ENCODE measurements around the gene KRTAP1-5.
"Not testable (repeated sequence)": the region's sequence is repeated elsewhere in the genome, so short reads cannot be mapped to it uniquely, and the experiment has no call there.

Gene KRTAP1-5

DNA sequence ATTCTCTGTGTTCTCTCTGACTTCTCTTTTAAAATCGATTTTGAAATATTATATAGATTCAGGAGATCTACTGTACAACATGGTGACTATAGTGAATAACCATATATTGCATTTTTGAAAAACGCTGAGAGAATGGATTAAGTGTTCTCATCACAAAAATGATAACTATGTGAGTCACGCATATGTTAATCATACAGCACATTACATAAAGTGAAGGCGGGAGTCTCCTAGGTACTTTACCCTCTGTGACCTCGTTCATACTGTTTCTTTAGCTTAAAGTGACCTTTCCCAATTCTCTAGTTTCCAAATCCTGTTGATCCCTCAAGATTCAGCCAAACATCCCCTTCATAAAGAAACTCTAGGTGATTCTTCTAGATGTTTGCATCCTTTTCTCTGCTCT, 24.2 kb downstream of the KRTAP1-5 start:
- DNase-seq, result no peak

DNA sequence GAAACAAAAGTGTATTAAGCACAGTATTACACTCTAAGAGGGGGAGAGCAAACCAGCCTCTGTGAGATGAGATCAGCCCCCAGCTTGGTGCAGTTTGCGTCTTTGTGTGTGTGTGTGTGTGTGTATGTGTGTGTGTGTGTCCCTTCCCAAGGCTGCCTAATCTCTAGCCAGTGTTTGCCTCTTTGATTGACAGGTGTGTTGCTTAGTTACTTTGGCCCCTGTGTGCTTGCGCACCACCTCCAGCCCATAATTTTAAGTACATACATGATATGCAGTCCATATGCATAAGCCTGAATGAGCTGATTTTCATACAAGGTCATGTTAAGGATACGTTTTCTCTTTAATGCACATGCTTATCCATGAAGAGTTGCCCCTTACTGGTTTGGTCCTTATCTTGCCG, 25.2 kb downstream of the KRTAP1-5 start:
- no peak for DNase-seq

DNA sequence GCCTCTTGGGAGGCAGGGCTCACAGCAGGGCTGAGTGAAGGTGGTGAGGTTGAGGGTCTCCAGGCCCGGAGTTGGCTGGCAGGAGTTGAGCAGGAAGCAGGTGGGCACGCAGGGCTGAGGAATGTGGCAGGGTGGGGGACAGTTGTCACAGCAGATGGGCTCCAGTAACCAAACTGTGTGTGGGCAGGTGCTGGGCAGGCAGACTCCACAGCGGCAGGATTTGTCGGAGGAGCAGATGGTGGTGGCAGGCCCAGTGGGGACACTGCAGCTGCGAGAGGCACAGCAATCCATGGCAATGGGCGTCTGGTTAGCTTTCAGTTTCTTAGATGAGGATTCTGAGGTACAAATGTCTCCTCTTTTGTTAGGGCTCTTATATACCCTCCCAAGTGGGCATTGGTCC, 27.4 kb downstream of the KRTAP1-5 start, which contains the start of gene KRTAP3-2:
Gene KRTAP3-2 (minus strand): TSS at position 344 of the 400 bp plus-strand sequence. CDS start 53 bp downstream, at position 291.
- not testable (repeated sequence) for DNase-seq

DNA sequence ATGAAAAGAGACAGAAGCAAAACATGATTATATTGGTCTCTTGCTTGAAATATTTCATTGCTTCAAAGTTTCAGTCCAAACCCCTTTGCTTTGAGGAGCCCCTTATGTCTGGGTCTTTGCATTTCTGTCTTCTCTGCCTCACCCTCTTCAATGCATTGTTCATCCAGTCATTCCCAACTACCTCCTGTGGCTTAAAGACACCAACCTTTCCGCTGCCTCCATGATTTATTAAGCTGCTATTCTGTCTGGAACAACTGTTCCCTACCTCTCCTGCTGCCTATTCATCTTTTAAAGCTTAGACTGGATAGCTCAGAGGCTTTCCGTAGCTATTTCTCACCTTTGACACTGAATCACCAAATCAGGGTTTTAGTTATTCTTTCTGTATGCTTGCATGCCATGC, 29.6 kb downstream of the KRTAP1-5 start:
- DNase-seq, result no peak

DNA sequence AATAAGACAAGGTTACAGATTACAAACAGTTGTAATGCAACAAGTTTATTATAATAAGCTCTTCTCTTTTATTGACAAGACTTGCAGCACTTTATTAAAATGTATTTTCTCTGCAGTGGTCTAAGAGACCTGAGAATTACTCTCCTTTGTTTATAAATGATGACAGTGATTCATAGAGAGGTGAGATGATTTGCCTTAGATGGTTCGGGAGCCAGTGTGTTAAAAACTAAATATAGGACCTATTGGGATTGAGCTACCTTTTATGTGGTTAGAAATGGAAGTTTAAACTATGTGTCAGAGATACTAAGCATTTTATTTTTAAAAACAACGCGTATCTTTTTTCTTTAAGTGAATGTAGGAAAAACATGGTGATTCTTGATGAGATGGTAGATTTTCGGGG, 30.2 kb downstream of the KRTAP1-5 start:
- DNase-seq, result no peak

DNA sequence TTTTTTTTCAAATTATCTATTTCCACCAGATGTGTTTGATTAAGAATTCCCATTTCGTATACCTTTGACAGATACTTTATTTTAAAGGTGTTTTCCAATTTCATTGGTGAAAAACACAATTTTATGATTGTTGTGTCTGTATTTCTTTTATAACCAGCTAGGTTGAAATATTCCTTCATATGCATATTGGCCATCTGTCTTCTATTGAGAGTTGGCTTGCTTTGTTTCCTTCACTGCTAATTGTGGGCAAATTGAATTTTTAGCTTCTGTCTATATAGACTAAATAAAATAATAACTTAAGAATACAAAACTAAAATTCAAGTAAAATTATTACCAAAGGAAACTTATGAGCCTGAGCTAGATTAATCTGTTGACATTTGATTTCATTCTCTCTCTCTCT, 31.9 kb downstream of the KRTAP1-5 start:
- no peak for DNase-seq

DNA sequence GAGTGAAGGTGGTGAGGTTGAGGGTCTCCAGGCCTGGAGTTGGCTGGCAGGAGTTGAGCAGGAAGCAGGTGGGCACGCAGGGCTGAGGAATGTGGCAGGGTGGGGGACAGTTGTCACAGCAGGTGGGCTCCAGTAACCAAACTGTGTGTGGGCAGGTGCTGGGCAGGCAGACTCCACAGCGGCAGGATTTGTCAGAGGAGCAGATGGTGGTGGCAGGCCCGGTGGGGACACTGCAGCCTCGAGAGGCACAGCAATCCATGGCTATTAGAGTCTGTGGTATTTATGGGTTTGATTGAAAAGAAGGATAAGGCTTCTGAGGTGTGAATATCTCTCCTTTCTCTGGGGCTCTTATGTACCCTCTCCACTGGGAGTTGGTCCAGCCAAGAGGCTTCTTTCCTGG, 33.2 kb downstream of the KRTAP1-5 start, which contains the start of gene KRTAP3-3:
Gene KRTAP3-3 (minus strand): TSS at position 326 of the 400 bp plus-strand sequence. CDS start 67 bp downstream, at position 259.
- DNase-seq, result no peak

DNA sequence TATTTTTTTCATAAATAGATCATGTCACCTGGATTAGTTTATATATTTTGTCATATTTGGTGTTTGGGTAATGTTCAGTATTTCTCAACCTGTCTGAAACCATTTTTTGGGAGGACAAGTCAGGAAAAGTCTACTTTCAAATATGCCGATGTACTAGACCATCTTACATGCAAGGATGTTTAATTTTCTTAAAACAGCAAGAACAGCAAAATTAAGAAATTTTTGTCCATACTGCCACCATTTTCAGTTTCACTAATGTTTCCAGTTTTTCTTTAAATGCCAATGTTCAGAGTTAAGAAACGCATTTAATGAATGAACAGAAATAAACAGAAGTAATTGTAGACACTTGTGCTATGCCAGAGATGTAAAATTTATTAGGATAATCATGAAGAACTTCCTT, 33.9 kb downstream of the KRTAP1-5 start:
- DNase-seq, result no peak

DNA sequence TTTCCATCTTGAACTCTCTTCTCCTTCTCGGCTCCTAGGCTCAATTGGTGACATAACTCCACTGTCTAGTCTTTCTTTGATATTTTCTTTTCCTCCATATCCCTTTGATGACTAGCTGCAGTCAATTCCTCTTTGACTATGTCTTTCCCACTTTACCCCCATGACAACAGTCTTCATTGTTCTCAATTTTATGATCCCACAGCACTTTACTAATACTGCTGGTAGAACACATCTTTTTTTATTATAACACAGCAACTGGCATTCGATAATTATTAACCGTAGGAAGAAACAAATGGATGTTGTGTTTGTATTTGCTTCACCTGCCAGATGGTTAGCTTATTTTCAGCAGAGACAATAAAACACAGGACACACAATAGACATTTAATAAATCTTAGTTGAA, 34.3 kb downstream of the KRTAP1-5 start:
- DNase-seq, result no peak

DNA sequence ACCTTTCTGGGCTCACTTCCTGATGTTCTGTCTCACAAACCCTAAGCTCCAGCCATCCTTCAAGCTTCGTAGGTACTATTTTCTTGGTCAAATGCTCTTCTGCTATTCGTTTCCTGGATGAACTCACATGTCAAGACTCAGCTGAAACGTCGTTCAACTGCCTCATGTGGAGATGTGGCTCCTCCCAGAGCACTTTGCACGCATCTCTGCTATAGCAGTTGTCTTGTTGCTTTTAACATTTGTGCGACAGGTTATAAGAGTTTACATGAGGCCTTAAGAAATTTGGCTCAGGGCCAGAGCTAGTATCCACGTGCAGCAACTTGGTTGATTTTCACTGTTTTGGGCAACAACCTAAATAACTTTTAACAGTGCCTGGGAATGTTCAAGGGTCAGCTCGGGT, 40.1 kb downstream of the KRTAP1-5 start:
- DNase-seq, result no peak

DNA sequence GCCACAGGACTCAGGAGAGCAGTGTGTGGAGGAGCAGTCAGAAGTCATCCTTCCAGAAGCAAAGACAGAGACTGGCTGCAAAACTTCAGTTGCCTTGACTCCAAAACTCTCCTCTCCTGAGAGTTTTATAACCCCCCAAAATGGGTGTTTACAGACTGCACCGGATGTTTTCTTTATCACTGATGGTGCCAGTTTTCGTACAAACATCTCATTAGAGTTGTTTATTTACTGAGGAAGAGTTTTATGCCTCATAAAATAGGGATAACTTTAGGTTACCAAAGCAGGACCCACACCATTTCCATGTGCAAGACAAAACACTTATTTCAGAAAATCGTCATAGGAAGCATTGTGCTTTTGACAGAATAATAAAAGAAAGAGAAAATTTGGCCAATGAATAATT, 42.8 kb downstream of the KRTAP1-5 start, which contains the start of gene KRT40:
Gene KRT40 (minus strand): TSS at position 101 of the 400 bp plus-strand sequence. CDS start 53 bp downstream, at position 48.
- no peak for DNase-seq

DNA sequence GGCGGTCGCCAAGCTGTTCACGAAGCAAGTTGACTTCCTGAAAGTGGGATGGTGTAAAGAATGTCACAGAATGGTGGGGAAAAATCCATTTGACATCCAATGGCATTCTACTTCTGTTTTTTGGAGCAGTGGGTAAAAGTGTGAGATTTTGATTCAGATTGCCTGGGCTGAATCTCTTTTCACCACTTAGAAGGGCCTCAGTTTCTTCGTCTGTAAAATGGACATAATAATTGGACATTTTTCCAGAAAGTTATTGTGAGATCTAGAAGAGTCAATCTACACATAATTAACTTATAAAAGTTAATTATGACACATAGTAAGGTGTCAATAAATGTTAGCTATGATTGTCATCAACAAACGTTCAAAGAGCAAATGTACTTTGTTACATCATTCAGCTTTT, 45.9 kb downstream of the KRTAP1-5 start:
- DNase-seq, result no peak

DNA sequence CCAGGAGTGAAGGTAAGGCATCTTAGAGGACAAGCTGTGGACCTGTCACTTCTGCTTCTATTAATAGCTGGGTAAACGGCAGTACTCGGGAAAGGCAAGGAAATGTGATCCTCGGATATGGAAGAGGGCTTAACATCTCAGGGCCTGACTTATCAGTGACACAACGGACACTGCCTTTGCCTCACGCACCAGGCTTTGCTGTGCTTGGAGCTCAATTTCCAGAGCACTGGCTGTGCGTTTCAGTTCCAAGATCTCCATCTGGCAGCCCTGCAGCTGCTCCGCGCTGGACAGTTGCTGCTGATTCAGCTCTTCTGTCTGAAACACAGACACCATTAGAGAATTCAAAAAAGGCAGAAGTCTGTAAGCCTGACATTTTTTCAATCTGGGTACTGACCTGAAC, 46.4 kb downstream of the KRTAP1-5 start:
- no peak for DNase-seq

DNA sequence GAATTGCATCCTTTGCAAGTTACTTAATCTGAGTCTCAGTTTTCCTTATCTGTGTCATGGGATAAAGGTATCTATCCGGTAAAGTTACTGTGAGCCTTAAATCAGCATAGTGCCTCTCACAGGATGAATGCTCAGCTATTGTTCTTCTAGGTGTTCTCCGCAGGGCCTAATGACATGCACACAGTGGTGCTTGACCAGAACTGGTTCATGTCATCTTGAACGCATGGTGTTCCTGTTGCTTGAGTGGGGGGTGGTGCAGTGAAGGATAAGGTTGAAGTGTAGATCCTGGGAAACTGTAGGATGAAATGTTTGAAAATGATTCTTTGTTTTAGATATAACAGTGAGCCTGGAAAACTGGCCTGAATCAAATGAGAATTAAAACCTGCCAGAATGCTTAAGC, 46.9 kb downstream of the KRTAP1-5 start:
- no peak for DNase-seq

DNA sequence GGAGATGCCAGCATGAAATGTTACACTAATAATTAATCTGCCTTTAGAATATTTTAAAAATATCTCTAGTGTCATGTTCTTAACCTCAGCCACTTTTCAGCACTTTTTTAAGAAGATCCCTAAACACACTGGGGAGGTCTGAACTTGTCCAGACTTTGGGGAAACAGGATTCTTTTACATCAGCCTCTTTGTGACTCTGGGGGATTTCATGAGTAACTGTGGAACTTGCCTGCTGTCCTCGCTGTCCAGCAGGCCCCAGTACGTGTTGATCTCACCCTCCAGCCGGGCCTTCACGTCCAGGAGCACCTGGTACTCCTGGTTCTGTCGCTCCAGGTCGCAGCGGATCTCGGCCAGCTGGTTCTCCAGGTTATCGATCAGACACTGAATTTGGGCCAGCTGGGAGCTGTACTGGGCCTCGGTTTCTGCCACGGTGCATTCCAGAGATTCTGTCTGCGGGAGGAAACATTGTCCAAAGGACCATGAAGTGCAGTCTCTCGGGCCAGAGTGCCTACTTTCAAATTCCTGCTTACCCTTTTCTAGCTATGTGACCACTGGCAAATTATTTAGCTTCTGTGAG, 48.3 kb downstream of the KRTAP1-5 start:
- no peak for DNase-seq
